Measurements from ENCODE around the gene SNIP1.
"Not testable (repeated sequence)": the region's sequence is repeated elsewhere in the genome, so short reads cannot be mapped to it uniquely, and the experiment has no call there.

SNIP1 gene

GRCh38 chr1:37553927-37554808, at the start of gene SNIP1:
TSS of gene SNIP1 (minus strand) at chr1:37554293. CDS start at chr1:37554229, 64 bp downstream.
- DNase-seq = peak; percentile 27

GRCh38 chr1:37602750-37603694, 48.9 kb upstream of the SNIP1 start:
- DNase-seq = no peak

GRCh38 chr1:37601441-37601840, 47.3 kb upstream of the SNIP1 start:
- no peak for DNase-seq

GRCh38 chr1:37599940-37600339, 45.8 kb upstream of the SNIP1 start:
- DNase-seq = no peak

- no peak for DNase-seq
Observed at GRCh38 chr1:37596182-37596667, 42.1 kb upstream of the SNIP1 start.

- DNase-seq = peak; percentile 82
Observed at GRCh38 chr1:37595440-37596181, 41.5 kb upstream of the SNIP1 start, which contains the start of gene GNL2. TSS of gene GNL2 (minus strand) at chr1:37595937. CDS start at chr1:37595822, 115 bp downstream.

GRCh38 chr1:37593726-37594125, 39.6 kb upstream of the SNIP1 start:
- DNase-seq = no peak

- no peak for DNase-seq
Observed at GRCh38 chr1:37588939-37589338, 34.8 kb upstream of the SNIP1 start.

GRCh38 chr1:37584544-37584943, 30.5 kb upstream of the SNIP1 start:
- DNase-seq = not testable (repeated sequence)

GRCh38 chr1:37575692-37576091, 21.6 kb upstream of the SNIP1 start:
- no peak for DNase-seq

- no peak for DNase-seq
Observed at GRCh38 chr1:37574834-37575480, 20.9 kb upstream of the SNIP1 start.

- DNase-seq = no peak
Observed at GRCh38 chr1:37570528-37571334, 16.6 kb upstream of the SNIP1 start.

- no peak for DNase-seq
Observed at GRCh38 chr1:37567023-37567422, 12.9 kb upstream of the SNIP1 start.

GRCh38 chr1:37564892-37565291, 10.8 kb upstream of the SNIP1 start:
- no peak for DNase-seq

GRCh38 chr1:37562984-37563383, 8.9 kb upstream of the SNIP1 start:
- no peak for DNase-seq

GRCh38 chr1:37561133-37562132, 7.3 kb upstream of the SNIP1 start:
- DNase-seq = no peak

- DNase-seq = no peak
Observed at GRCh38 chr1:37560401-37561132, 6.5 kb upstream of the SNIP1 start.

GRCh38 chr1:37559957-37560379, 5.9 kb upstream of the SNIP1 start:
- not testable (repeated sequence) for DNase-seq

GRCh38 chr1:37559080-37559479, 5.0 kb upstream of the SNIP1 start:
- no peak for DNase-seq

All from NCI-H1417 treated with DMSO at 0.1 percent for 48 hours (cell line).